ENCODE results near the gene PHGDH.

DNA sequence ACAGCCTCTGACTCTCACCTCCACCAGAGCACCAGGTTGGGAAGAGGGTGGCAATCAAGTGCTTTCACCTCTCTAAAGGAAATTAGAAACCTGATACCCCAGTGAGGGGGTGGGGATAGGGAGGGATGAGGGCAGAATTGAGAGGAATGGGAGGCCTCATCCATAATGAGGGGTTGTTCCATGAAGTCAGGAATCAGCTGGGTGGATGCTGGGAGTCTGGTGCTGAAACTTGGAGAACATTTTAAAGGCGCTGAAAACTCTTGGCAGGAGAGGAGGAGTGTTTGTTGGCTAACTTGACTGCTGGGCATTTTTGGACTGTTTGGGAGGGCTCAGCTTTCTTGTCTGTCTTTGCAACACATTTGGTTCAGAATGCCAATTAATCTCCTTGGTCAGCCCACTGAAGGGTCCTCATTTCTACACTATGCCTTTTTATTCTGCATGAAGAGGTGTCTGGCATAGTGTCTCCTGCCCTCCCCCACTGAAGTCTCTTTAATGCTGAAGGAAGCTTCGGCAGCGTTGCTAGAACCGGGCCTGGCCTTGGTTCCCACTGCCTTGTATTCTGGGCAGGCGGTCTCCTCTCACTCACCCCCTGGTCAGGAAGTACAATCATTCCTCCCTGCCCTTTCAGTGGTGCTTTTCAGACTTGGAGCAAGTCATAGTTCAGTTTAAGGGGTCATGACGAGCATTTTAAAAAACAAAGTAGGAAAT is 2.2 kb downstream of the PHGDH start:
- TF ChIP-seq TARDBP (CRISPR knock-in tag; IDR thresholded peaks at IDR 0.05): no peak
- TF ChIP-seq ZSCAN25 (CRISPR knock-in tag; IDR thresholded peaks at IDR 0.05): no peak
- TF ChIP-seq RBM39 (IDR thresholded peaks at IDR 0.05; ENCODE audit: low read depth, low read length, poor library complexity, severe bottlenecking): no peak
- no peak for TF ChIP-seq CTCF (CRISPR knock-in tag; IDR thresholded peaks at IDR 0.05)
- no peak for TF ChIP-seq BCL3 (CRISPR knock-in tag; IDR thresholded peaks at IDR 0.05)
- TF ChIP-seq FOXA3 (CRISPR knock-in tag; IDR thresholded peaks at IDR 0.05): no peak

Data from HepG2 (cell line).